NCI-H128 (cell line): Measurements from ENCODE around the gene CAD.
A peak's percentile ranks its signal among the peaks of the same experiment; 100 is the strongest.
"Not testable (repeated sequence)": the region's sequence is repeated elsewhere in the genome, so short reads cannot be mapped to it uniquely, and the experiment has no call there.

Source experiments
- DNase-seq: peaks from one replicate; lab custom pipeline; 2025; ENCODE audit not compliant: unreplicated experiment; lab: John Stamatoyannopoulos, UW

CAD gene

GRCh38 chr2:27255187-27255586 lies 38.0 kb downstream of the CAD start:
- DNase-seq = no peak

GRCh38 chr2:27255660-27256059 lies 38.5 kb downstream of the CAD start:
- DNase-seq = no peak

GRCh38 chr2:27256855-27257454 lies 39.8 kb downstream of the CAD start:
- DNase-seq = no peak

- DNase-seq = no peak
These were observed 40.9 kb downstream of the CAD start for GRCh38 chr2:27258051-27258450.

- DNase-seq = no peak
These were observed 44.2 kb downstream of the CAD start for GRCh38 chr2:27261241-27261925.

- no peak for DNase-seq
These were observed 44.7 kb downstream of the CAD start for GRCh38 chr2:27261926-27262298.

- DNase-seq = no peak
These were observed 45.5 kb downstream of the CAD start, which contains the start of gene SLC30A3 for GRCh38 chr2:27262379-27263286. Gene SLC30A3 (minus strand): TSS chr2:27263047. CDS start chr2:27262906, 141 bp downstream.

- DNase-seq = no peak
These were observed 46.4 kb downstream of the CAD start for GRCh38 chr2:27263287-27264252.

GRCh38 chr2:27264253-27264752 lies 47.1 kb downstream of the CAD start:
- DNase-seq = no peak

- peak; percentile 40 for DNase-seq
These were observed 47.8 kb downstream of the CAD start for GRCh38 chr2:27264753-27265535.

GRCh38 chr2:27265536-27265870 lies 48.3 kb downstream of the CAD start:
- DNase-seq = no peak

GRCh38 chr2:27268296-27268695 lies 51.1 kb downstream of the CAD start:
- DNase-seq = not testable (repeated sequence)

GRCh38 chr2:27270131-27270530 lies 53.0 kb downstream of the CAD start:
- no peak for DNase-seq

GRCh38 chr2:27270670-27271069 lies 53.5 kb downstream of the CAD start:
- no peak for DNase-seq

GRCh38 chr2:27271631-27272340 lies 54.6 kb downstream of the CAD start:
- no peak for DNase-seq

- not testable (repeated sequence) for DNase-seq
These were observed 55.7 kb downstream of the CAD start for GRCh38 chr2:27272537-27273522.

GRCh38 chr2:27275211-27276150 lies 58.3 kb downstream of the CAD start, which contains the start of gene DNAJC5G:
Gene DNAJC5G (plus strand): TSS chr2:27275433. CDS start chr2:27276729, 1,296 bp downstream.
- no peak for DNase-seq
